ENCODE measurements around the gene CNIH3.

Gene CNIH3

GRCh38 chr1:224774378-224774777 is 158.3 kb downstream of the CNIH3 start:
- Histone ChIP-seq H3K4me2 (ENCODE audit: low read length) (no peak overlapping the region), H3K36me3 (ENCODE audit: insufficient read depth, low read length) (no peaks in the 10 kb centered on the region), H3K4me3 (ENCODE audit: low read depth, low read length, poor library complexity, severe bottlenecking) (no peak overlapping the region), H4K20me1 (ENCODE audit: insufficient read depth, low read length) (no peaks in the 10 kb centered on the region), H3F3A (ENCODE audit: insufficient read depth, low read length) (no peaks in the 10 kb centered on the region), H3K27me3 (ENCODE audit: insufficient read depth, low read length) (no peaks in the 10 kb centered on the region), H3K79me2 (ENCODE audit: insufficient read depth, low read length) (no peaks in the 10 kb centered on the region), H2AFZ (ENCODE audit: low read length) (no peak overlapping the region), H3K4me1 (ENCODE audit: insufficient read depth, low read length, severe bottlenecking) (no peaks in the 10 kb centered on the region), H3K27ac (ENCODE audit: low read depth, low read length, poor library complexity, severe bottlenecking) (no peak overlapping the region), H3K9me3 (ENCODE audit: low read length) (no peaks in the 10 kb centered on the region), H3K9me2 (ENCODE audit: low read depth, low read length) (no peaks in the 10 kb centered on the region), H3K9ac (ENCODE audit: low read length) (no peak overlapping the region)
- TF ChIP-seq CTCF (IDR thresholded peaks at IDR 0.05; ENCODE audit: low read length) (no peak), EZH2 (IDR thresholded peaks at IDR 0.05; ENCODE audit: borderline replicate concordance, low read length) (no peak)

- Histone ChIP-seq H3K9me2 (ENCODE audit: low read depth, low read length) (no peaks in the 10 kb centered on the region), H3K36me3 (ENCODE audit: insufficient read depth, low read length) (no peaks in the 10 kb centered on the region), H3K9ac (ENCODE audit: low read length) (no peak overlapping the region), H3F3A (ENCODE audit: insufficient read depth, low read length) (no peaks in the 10 kb centered on the region), H3K4me1 (ENCODE audit: insufficient read depth, low read length, severe bottlenecking) (no peaks in the 10 kb centered on the region), H3K27me3 (ENCODE audit: insufficient read depth, low read length) (no peaks in the 10 kb centered on the region), H3K27ac (ENCODE audit: low read depth, low read length, poor library complexity, severe bottlenecking) (no peak overlapping the region), H3K79me2 (ENCODE audit: insufficient read depth, low read length) (no peaks in the 10 kb centered on the region), H3K4me3 (ENCODE audit: low read depth, low read length, poor library complexity, severe bottlenecking) (no peak overlapping the region), H2AFZ (ENCODE audit: low read length) (no peak overlapping the region), H3K9me3 (ENCODE audit: low read length) (no peaks in the 10 kb centered on the region), H4K20me1 (ENCODE audit: insufficient read depth, low read length) (no peaks in the 10 kb centered on the region), H3K4me2 (ENCODE audit: low read length) (no peak overlapping the region)
- TF ChIP-seq EZH2 (IDR thresholded peaks at IDR 0.05; ENCODE audit: borderline replicate concordance, low read length) (no peak), CTCF (IDR thresholded peaks at IDR 0.05; ENCODE audit: low read length) (no peak)
Measured at GRCh38 chr1:224777180-224777579, 161.1 kb downstream of the CNIH3 start.

DNA sequence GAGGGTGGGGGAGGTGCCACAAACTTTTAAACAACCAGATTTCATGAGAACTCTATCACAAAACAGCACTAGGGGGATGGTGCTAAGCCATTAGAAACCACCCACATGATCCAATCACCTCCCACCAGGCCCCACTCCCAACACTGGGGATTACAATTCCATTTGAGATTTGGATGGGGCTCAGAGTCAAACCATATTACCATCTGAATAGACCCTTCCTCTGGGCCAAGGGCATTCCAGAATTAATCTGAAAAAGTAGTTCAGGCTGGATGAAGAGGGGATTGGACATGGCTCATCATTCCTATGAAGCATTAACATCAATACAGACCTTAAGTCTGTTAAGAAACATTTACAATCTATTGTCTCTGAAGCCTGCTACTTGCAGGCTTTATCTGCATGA is 163.4 kb downstream of the CNIH3 start:
- H3K4me1 ChIP-seq (ENCODE audit: insufficient read depth, low read length, severe bottlenecking), result no peaks in the 10 kb centered on the region
- no peak overlapping the region for H3K27ac ChIP-seq (ENCODE audit: low read depth, low read length, poor library complexity, severe bottlenecking)
- no peak overlapping the region for H2AFZ ChIP-seq (ENCODE audit: low read length)
- no peaks in the 10 kb centered on the region for H4K20me1 ChIP-seq (ENCODE audit: insufficient read depth, low read length)
- no peaks in the 10 kb centered on the region for H3K79me2 ChIP-seq (ENCODE audit: insufficient read depth, low read length)
- no peaks in the 10 kb centered on the region for H3K9me2 ChIP-seq (ENCODE audit: low read depth, low read length)
- no peaks in the 10 kb centered on the region for H3K9me3 ChIP-seq (ENCODE audit: low read length)
- TF ChIP-seq CTCF (IDR thresholded peaks at IDR 0.05; ENCODE audit: low read length) (no peak), EZH2 (IDR thresholded peaks at IDR 0.05; ENCODE audit: borderline replicate concordance, low read length) (no peak)
- no peaks in the 10 kb centered on the region for H3K36me3 ChIP-seq (ENCODE audit: insufficient read depth, low read length)
- no peaks in the 10 kb centered on the region for H3K27me3 ChIP-seq (ENCODE audit: insufficient read depth, low read length)
- H3K9ac ChIP-seq (ENCODE audit: low read length), result no peak overlapping the region
- H3K4me2 ChIP-seq (ENCODE audit: low read length), result no peak overlapping the region
- H3K4me3 ChIP-seq (ENCODE audit: low read depth, low read length, poor library complexity, severe bottlenecking), result no peak overlapping the region
- H3F3A ChIP-seq (ENCODE audit: insufficient read depth, low read length), result no peaks in the 10 kb centered on the region

Measured in OCI-LY1 (cell line).